ENCODE measurements around the gene ELMOD3. TPM values are rescaled to one million over a fixed set of nuclear protein-coding genes. Genes with fewer than 3 reads are reported as not detected.
"Not testable (repeated sequence)": the region's sequence is repeated elsewhere in the genome, so short reads cannot be mapped to it uniquely, and the experiment has no call there.

Gene ELMOD3
- total RNA-seq, 1 donor from 2014 or later, result 25.4 TPM

DNA sequence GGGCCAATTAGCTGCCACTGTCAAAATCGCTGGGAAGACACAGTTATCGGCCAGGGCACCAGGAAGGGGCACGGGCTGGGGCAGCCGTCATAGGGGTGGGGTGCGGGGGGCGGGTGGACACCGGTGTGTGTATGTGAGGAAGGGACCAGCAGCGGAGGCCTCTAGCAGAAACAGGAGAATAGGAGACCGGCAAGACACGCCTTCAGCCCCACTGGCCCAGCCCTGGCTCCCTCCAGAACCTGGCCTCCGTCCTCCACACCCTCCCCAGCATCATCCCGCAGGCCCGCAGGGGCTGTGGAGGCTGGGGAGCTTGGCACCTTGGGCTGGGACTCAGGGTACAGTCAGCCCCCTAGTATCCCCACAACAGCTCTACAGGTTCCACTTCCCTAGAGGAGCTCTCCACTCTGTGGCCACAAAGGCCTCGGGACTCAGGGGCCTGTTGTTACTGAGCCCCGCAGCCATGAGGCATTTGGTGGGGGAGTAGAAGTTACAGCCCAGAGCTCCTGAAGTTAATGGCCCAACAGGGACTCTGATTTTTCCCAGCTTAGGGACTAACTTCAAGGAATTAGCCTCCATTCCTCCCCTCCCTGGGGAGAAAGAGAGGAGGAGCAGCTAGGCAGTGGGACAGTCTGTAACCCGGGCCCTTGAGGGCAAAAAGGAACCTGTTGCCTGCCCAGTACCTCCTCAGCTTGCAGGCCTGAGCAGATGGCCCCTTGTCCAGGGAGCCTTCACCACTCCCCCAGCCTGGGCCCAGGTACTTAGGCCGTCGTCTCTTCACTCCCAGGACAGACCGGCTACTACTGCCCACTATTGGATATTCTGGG is 83.8 kb downstream of the ELMOD3 start:
- ChIA-PET CTCF (interaction anchor here (1.0 to 4.1 kb wide), 2 partner anchors 18 to 113 kb away, joined by 6 to 25 read pairs; no protein-coding TSS in a partner anchor), POLR2A (interaction anchor here (0.6 to 5.3 kb wide), 25 partner anchors 8 to 769 kb away, joined by 3 to 137 read pairs (median 4); partner anchors contain the start of genes ELMOD3, IMMT, MAT2A and RETSAT)
- Mint-ChIP-seq H3K36me3 (ENCODE audit: low read depth) (no peaks in the 10 kb centered on the region), H3K27me3 (no peaks in the 10 kb centered on the region), H3K9me3 (no peaks in the 10 kb centered on the region), H3K4me1 (peaks cover 33% of the 10 kb centered on the region), H3K4me3 (peak overlapping the region; percentile 87), H3K27ac (peak overlapping the region; percentile 95)
- intact Hi-C loops (cut with micrococcal nuclease), result no loop called here
- TF ChIP-seq, protein P1, sequence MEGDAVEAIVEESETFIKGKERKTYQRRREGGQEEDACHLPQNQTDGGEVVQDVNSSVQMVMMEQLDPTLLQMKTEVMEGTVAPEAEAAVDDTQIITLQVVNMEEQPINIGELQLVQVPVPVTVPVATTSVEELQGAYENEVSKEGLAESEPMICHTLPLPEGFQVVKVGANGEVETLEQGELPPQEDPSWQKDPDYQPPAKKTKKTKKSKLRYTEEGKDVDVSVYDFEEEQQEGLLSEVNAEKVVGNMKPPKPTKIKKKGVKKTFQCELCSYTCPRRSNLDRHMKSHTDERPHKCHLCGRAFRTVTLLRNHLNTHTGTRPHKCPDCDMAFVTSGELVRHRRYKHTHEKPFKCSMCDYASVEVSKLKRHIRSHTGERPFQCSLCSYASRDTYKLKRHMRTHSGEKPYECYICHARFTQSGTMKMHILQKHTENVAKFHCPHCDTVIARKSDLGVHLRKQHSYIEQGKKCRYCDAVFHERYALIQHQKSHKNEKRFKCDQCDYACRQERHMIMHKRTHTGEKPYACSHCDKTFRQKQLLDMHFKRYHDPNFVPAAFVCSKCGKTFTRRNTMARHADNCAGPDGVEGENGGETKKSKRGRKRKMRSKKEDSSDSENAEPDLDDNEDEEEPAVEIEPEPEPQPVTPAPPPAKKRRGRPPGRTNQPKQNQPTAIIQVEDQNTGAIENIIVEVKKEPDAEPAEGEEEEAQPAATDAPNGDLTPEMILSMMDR (IDR thresholded peaks at IDR 0.05), result no peak
- ATAC-seq (ENCODE audit: low read depth), result no peak
- DNase-seq, result no peak

DNA sequence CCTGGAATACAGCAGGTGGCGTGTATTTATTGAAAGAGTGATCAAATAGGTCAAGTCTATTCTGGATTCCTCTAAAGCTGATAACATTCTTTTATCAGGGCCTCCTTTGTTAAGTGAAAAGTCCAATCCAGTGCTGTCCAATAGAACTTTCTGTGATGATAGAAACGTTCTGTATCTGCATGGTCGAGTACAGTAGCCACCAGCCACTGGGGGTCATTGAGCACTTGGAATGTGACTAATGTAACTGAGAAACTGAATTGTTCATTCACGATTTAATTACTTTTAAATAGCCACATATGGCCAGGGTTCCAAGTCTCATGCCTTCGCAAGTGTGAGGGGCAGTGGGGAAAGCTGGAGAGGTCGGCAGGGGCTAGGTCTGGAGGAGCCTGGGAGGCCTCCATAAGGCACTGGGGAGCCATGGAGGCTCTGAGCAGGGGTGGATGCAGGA is 84.5 kb downstream of the ELMOD3 start:
- Mint-ChIP-seq H3K4me3 (no peak overlapping the region), H3K27me3 (no peaks in the 10 kb centered on the region), H3K4me1 (peaks cover 33% of the 10 kb centered on the region), H3K9me3 (no peaks in the 10 kb centered on the region), H3K27ac (no peak overlapping the region), H3K36me3 (ENCODE audit: low read depth) (no peaks in the 10 kb centered on the region)
- ChIA-PET CTCF (interaction anchor here (4.1 kb wide), 1 partner anchor 112 kb away, joined by 25 read pairs; no protein-coding TSS in a partner anchor), POLR2A (interaction anchor here (0.6 to 5.3 kb wide), 11 partner anchors 8 to 757 kb away, joined by 3 to 137 read pairs (median 11); partner anchors contain the start of genes ELMOD3, IMMT, MAT2A and RETSAT)
- intact Hi-C loops (cut with micrococcal nuclease), result no loop called here
- TF ChIP-seq, protein P1 (IDR thresholded peaks at IDR 0.05), result no peak
- no peak for ATAC-seq (ENCODE audit: low read depth)
- DNase-seq, result no peak

DNA sequence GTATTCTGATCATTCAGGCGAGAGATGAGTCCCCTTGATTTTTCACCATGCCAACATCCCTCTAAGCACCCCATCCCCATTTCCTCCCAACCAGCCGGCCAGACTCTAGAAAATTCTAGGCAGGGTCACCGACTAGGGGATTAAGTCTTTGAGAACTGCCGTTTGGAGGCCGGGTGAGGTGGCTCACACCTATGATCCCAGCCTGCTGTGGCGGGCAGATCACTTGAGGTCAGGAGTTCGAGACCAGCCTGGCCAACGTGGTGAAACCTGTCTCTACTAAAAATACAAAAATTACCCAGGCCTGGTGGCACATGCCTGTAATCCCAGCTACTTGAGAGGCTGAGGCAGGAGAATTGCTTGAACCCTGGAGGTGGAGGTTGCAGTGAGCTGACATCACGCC is 85.0 kb downstream of the ELMOD3 start:
- H3K27ac Mint-ChIP-seq; H3K27me3 Mint-ChIP-seq; DNase-seq; H3K9me3 Mint-ChIP-seq; CTCF ChIA-PET; H3K36me3 Mint-ChIP-seq (ENCODE audit: low read depth); H3K4me3 Mint-ChIP-seq; intact Hi-C loops (cut with micrococcal nuclease); ATAC-seq (ENCODE audit: low read depth): not testable (repeated sequence)
- H3K4me1 Mint-ChIP-seq, result peaks cover 33% of the 10 kb centered on the region
- POLR2A ChIA-PET, result interaction anchor here (0.6 to 5.3 kb wide), 6 partner anchors 7 to 99 kb away, joined by 3 to 137 read pairs (median 4); partner anchors contain the start of genes MAT2A and SH2D6

DNA sequence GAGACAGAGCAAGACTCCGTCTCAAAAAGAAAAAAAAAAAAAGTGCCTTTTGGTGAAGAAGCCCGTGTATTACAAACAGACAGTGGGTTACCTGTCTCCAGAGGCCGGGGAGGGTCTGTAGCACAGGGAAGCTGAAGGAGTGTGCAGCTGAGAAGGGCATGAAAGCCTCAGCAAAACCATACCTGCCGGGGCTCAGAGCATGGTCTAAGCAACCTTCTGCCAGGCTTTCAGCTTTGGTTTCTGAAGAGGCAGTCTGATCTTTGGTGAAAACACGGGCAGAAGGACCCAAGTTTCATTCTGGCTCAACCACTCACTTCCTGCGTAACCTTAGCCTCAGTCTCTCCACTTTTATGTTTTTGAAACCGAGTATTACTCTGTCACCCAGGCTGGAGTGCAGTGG is 85.4 kb downstream of the ELMOD3 start:
- H3K36me3 Mint-ChIP-seq (ENCODE audit: low read depth), result no peaks in the 10 kb centered on the region
- H3K4me1 Mint-ChIP-seq, result peaks cover 33% of the 10 kb centered on the region
- intact Hi-C loops (cut with micrococcal nuclease), result no loop called here
- no peaks in the 10 kb centered on the region for H3K27me3 Mint-ChIP-seq
- POLR2A ChIA-PET, result interaction anchor here (0.7 to 1.2 kb wide), 2 partner anchors 62 to 98 kb away, joined by 3 to 4 read pairs; no protein-coding TSS in a partner anchor
- CTCF ChIA-PET, result no interaction called here
- no peak for ATAC-seq (ENCODE audit: low read depth)
- no peak overlapping the region for H3K27ac Mint-ChIP-seq
- DNase-seq, result no peak
- TF ChIP-seq, protein P1 (IDR thresholded peaks at IDR 0.05), result no peak
- H3K9me3 Mint-ChIP-seq, result no peaks in the 10 kb centered on the region
- no peak overlapping the region for H3K4me3 Mint-ChIP-seq

DNA sequence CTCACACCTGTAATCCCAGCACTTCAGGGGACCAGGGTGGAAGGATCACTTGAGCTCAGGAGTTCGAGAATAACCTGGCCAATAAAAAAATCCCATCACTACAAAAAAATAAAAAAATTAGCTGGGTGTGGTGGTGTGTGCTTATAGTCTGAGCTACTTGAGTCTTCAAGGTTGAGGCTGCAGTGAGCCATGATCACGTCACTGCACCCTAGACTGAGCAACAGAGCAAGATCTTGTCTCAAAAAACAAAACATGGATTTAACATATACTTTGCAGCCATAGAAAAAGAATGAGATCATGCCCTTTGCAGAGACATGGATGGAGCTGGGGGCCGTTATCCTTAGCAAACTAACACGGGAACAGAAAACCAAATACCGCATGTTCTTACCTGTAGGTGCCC is 86.2 kb downstream of the ELMOD3 start:
- intact Hi-C loops (cut with micrococcal nuclease), result no loop called here
- Mint-ChIP-seq H3K4me1 (peaks cover 26% of the 10 kb centered on the region), H3K9me3 (no peaks in the 10 kb centered on the region), H3K4me3 (no peak overlapping the region), H3K27me3 (no peaks in the 10 kb centered on the region), H3K36me3 (ENCODE audit: low read depth) (no peaks in the 10 kb centered on the region), H3K27ac (no peak overlapping the region)
- TF ChIP-seq, protein P1 (IDR thresholded peaks at IDR 0.05), result no peak
- DNase-seq, result no peak
- CTCF ChIA-PET, result no interaction called here
- POLR2A ChIA-PET, result interaction anchor here (1.2 kb wide), 1 partner anchor 98 kb away, joined by 4 read pairs; no protein-coding TSS in a partner anchor
- no peak for ATAC-seq (ENCODE audit: low read depth)

Other genes with a start within 250 kb of the ELMOD3 start
- gene TCF7L1, start 221.4 kb upstream of the ELMOD3 start, total RNA-seq, result 0.07 TPM in 2 replicates
- gene TGOLN2, start 26.8 kb upstream of the ELMOD3 start, total RNA-seq, result 103 and 119 TPM in 2 replicates
- gene RETSAT, start 241 bp upstream of the ELMOD3 start, total RNA-seq, result 16.9 and 17.1 TPM in 2 replicates
- 208 and 213 TPM in 2 replicates for gene CAPG, start 55.6 kb downstream of the ELMOD3 start, total RNA-seq
- gene SH2D6, start 63.9 kb downstream of the ELMOD3 start, total RNA-seq, result 0.83 and 1.6 TPM in 2 replicates
- gene MAT2A, start 184.4 kb downstream of the ELMOD3 start, total RNA-seq, result 228 and 265 TPM in 2 replicates
- gene GGCX, start 206.7 kb downstream of the ELMOD3 start, total RNA-seq, result 30.0 and 30.7 TPM in 2 replicates
- gene VAMP8, start 222.8 kb downstream of the ELMOD3 start, total RNA-seq, result 128 and 145 TPM in 2 replicates
- gene VAMP5, start 229.7 kb downstream of the ELMOD3 start, total RNA-seq, result 8.8 and 11.4 TPM in 2 replicates
- 104 and 108 TPM in 2 replicates for gene RNF181, start 241.0 kb downstream of the ELMOD3 start, total RNA-seq
- gene TMEM150A, start 247.9 kb downstream of the ELMOD3 start, total RNA-seq, result 13.2 and 15.0 TPM in 2 replicates